Right lobe of liver (tissue), 6 donors: ENCODE results near the gene TBC1D10A. TPM values are rescaled to one million over a fixed set of nuclear protein-coding genes. Genes with fewer than 3 reads are reported as not detected.

Source experiments
- ATAC-seq, 4 donors: fragments of 200-7000 bp; cut with Tn5 transposase; one replicate each; pipeline ENCODE4 v1.9.1; 2020; ENCODE audit warnings: mild to moderate bottlenecking in 4 of 4, moderate library complexity in 4 of 4
- DNase-seq, 3 donors: peaks; one replicate each; pipeline ENCODE4 v3.0.0-alpha.2; 2020
- H3K27ac ChIP-seq, 3 donors: fragments of 200-600 bp; one replicate each; pipeline ENCODE4 v1.8.0; 2022
- H3K27me3 ChIP-seq, 2 donors: fragments of 200-600 bp; one replicate each; pipeline ENCODE4 v1.8.0; 2022
- H3K36me3 ChIP-seq, 4 donors: fragments of 200-600 bp; sonication (generic) in 1 of 4; one replicate each; pipeline versions ENCODE4 v1.5.1 to v1.8.0; 2017 to 2022; ENCODE audit warnings: control low read depth in 1 of 4
- H3K4me1 ChIP-seq, 4 donors: fragments of 200-600 bp; sonication (generic) in 1 of 4; one replicate each; pipeline versions ENCODE4 v1.5.1 to v1.8.0; 2017 to 2022; ENCODE audit warnings: control low read depth in 1 of 4
- H3K4me3 ChIP-seq, 3 donors: fragments of 200-600 bp; one replicate each; pipeline ENCODE4 v1.8.0; 2022
- H3K9me3 ChIP-seq, 4 donors: fragments of 200-600 bp; sonication (generic) in 1 of 4; one replicate each; pipeline versions ENCODE4 v1.5.1 to v1.8.0; 2017 to 2022; ENCODE audit warnings: control low read depth in 1 of 4
- POLR2A ChIP-seq: fragments of 450-650 bp; IDR thresholded peaks from one replicate; pipeline ENCODE4 v1.6.1; 2017; ENCODE audit warnings: antibody characterized with exemption, mild to moderate bottlenecking
- WGBS: methylation state at CpG from one replicate; pipeline ENCODE4 v1.1.6; 2018; ENCODE audit warnings: low coverage, low lambda C conversion rate; ENCODE audit not compliant: insufficient coverage; ENCODE audit errors: missing lambda C conversion rate; 5-methylcytosine and 5-hydroxymethylcytosine counted together
- intact Hi-C, 2 donors: fragments of 100-400 bp; cut with DNase I; formaldehyde crosslinking; loops; one replicate each; pipeline versions ENCODE4 v1.11.2 to v1.14.1; 2022
- total RNA-seq, 6 experiments: library from RNA; depleted of rRNA in 2 of 6; stranded (reverse); fragments of >200 nt in 2 of 6; fragmentation: NEBNext Ultra II Directional in 3 of 6; extraction: Animal tissue kit (Norgen Biotek cat#: 25700) in 3 of 6; gene quantifications; one replicate each; pipeline versions ENCODE4 v1.1.0 to v1.2.4, GENCODE V29; 2016 to 2023
- TF ChIP-seq, protein P1 (sequence below), 4 donors: fragments of 200-600 bp in 3 of 4; fragments of 450-650 bp in 1 of 4; IDR thresholded peaks; one replicate each; pipeline versions ENCODE4 v1.5.1 to v1.8.0; 2016 to 2022; ENCODE audit warnings: antibody characterized with exemption in 4 of 4, mild to moderate bottlenecking in 2 of 4
- donor health status: DM: no; HTN: yes; CAD: no.
- donor health status: DM: no; HTN: no; CAD: no.
- donor health status: DM: no; HTN: no; CAD: no.
- donor health status: DM: no; HTN: yes; CAD: no.
- donor health status: DM: no; HTN: yes; CAD: no.

Gene TBC1D10A
- total RNA-seq, 6 experiments from 2014 or later = 6.6 to 12.6 (median 10.0) TPM

DNA sequence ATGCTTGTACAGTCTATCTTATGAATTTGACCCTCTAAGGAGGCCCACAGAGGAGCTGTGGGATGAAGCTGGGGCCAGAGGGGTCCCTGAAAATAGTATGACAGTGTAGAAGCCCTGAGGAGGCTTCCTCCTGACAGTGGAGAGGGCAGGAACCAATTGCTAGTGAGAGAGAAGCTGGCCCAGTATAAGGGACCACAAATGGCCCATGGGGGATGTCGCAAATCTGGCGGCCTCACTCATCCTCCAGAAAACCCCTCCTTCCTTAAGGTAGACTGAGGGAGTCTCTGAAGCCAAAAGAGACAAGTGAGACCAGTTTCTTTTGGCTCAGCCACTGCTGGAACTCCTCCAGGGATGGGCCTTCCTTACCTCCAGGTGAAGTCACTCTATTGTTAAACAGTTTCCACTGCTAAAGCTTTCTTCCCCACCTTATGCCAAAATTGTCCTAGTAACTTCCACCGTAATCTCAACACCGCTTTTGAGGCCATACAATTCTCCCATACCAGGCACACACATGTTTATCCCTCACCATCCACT lies 19.6 kb downstream of the TBC1D10A start:
- 90% methylated on average over 2 of the region's 4 CpGs for WGBS
- H3K4me1 ChIP-seq = peaks cover 2 to 74% (median 17%) of the 10 kb centered on the region in 4 donors
- TF ChIP-seq POLR2A = no peak
- TF ChIP-seq, protein P1, sequence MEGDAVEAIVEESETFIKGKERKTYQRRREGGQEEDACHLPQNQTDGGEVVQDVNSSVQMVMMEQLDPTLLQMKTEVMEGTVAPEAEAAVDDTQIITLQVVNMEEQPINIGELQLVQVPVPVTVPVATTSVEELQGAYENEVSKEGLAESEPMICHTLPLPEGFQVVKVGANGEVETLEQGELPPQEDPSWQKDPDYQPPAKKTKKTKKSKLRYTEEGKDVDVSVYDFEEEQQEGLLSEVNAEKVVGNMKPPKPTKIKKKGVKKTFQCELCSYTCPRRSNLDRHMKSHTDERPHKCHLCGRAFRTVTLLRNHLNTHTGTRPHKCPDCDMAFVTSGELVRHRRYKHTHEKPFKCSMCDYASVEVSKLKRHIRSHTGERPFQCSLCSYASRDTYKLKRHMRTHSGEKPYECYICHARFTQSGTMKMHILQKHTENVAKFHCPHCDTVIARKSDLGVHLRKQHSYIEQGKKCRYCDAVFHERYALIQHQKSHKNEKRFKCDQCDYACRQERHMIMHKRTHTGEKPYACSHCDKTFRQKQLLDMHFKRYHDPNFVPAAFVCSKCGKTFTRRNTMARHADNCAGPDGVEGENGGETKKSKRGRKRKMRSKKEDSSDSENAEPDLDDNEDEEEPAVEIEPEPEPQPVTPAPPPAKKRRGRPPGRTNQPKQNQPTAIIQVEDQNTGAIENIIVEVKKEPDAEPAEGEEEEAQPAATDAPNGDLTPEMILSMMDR (IDR thresholded peaks at IDR 0.05) = no peak
- no peak for ATAC-seq
- H3K27me3 ChIP-seq = no peaks in the 10 kb centered on the region
- H3K27ac ChIP-seq = peak overlapping the region in 1 of 3 donors; percentile 44
- H3K4me3 ChIP-seq = no peak overlapping the region
- intact Hi-C loops = no loop called here
- no peak for DNase-seq
- H3K36me3 ChIP-seq = peaks cover 0 to 12% (median 0%) of the 10 kb centered on the region in 4 donors
- no peaks in the 10 kb centered on the region for H3K9me3 ChIP-seq

- H3K36me3 ChIP-seq = peaks cover 0 to 17% (median 0%) of the 10 kb centered on the region in 4 donors
- ATAC-seq = no peak
- 56% methylated on average over 1 of the region's 1 CpG for WGBS
- peaks cover 2 to 69% (median 14%) of the 10 kb centered on the region in 4 donors for H3K4me1 ChIP-seq
- intact Hi-C loops = no loop called here
- H3K27me3 ChIP-seq = no peaks in the 10 kb centered on the region
- no peaks in the 10 kb centered on the region for H3K9me3 ChIP-seq
- DNase-seq = no peak
- H3K4me3 ChIP-seq = no peak overlapping the region
- TF ChIP-seq, protein P1 (IDR thresholded peaks at IDR 0.05) = no peak
- no peak for TF ChIP-seq POLR2A
- H3K27ac ChIP-seq = peak overlapping the region in 1 of 3 donors; percentile 44
Observed at GRCh38 chr22:30306627-30307011, 20.1 kb downstream of the TBC1D10A start.

DNA sequence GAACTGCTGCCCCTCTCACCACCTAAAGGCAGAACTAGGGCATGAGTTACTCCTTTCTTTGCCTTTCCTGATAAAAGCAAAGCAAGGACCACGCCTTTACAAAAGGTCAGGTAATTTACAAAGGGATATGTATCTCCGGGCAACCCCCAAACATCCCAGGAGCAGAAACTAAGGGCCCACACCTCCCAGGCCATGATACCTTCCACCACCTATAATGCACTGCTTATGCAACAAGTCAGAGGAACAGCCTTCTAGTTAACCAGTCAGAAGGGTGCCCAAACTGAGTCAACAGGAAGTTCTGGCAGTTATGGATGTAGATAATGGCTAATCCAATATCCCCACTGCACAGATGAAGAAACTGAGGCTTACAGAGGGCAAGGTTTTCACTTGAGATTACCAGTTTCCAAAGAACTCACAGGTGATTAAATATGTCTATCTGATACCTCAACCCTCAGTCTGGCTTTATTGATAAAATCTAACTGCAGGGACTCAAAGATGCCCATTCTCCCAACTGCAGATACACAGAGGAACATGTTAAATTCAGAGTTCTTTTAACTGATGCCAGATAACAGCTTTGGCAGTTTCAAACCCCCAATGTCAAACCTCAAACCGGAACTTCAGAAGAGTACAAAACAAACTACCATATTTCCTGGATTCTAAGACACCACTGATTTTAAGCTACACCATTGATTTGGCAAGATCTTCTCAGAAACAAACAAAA lies 20.7 kb downstream of the TBC1D10A start:
- H3K27me3 ChIP-seq = no peaks in the 10 kb centered on the region

GRCh38 chr22:30305519-30305905 lies 21.2 kb downstream of the TBC1D10A start:
- peak; percentile 55 for TF ChIP-seq POLR2A
- TF ChIP-seq, protein P1 (IDR thresholded peaks at IDR 0.05) = no peak
- Histone ChIP-seq H3K27me3 (no peaks in the 10 kb centered on the region), H3K4me1 (peaks cover 0 to 58% (median 4%) of the 10 kb centered on the region in 4 donors), H3K27ac (peak overlapping the region; percentile 23 to 66 (median 44)), H3K36me3 (peaks cover 0 to 26% (median 0%) of the 10 kb centered on the region in 4 donors), H3K4me3 (no peak overlapping the region), H3K9me3 (no peaks in the 10 kb centered on the region)
- DNase-seq = peak in 2 of 3 donors; percentile 63 to 66
- intact Hi-C loops = no loop called here
- 60% methylated on average over 1 of the region's 4 CpGs for WGBS
- peak; percentile 66 to 83 (median 76) for ATAC-seq

More for the DNA sequence above, 20.7 kb downstream of the TBC1D10A start:
- intact Hi-C loops = no loop called here
- Histone ChIP-seq H3K36me3 (peaks cover 0 to 20% (median 0%) of the 10 kb centered on the region in 4 donors), H3K27ac (peak overlapping the region; percentile 23 to 66 (median 44)), H3K9me3 (no peaks in the 10 kb centered on the region), H3K4me1 (peaks cover 2 to 63% (median 9%) of the 10 kb centered on the region in 4 donors), H3K4me3 (no peak overlapping the region)
- TF ChIP-seq, protein P1 (IDR thresholded peaks at IDR 0.05) = no peak
- no peak for TF ChIP-seq POLR2A
- DNase-seq = no peak
- 45% methylated on average over 3 of the region's 3 CpGs for WGBS
- ATAC-seq = peak in 1 of 4 donors; percentile 4
